D341Med (cell line): Measurements from ENCODE around the gene TSC22D3.

ENCODE experiments used
- DNase-seq: peaks from one replicate; pipeline ENCODE4 v3.0.0; 2012; ENCODE audit warnings: low spot score

Gene TSC22D3

GRCh38 chrX:107730991-107731766 is 44.4 kb downstream of the TSC22D3 start:
- DNase-seq = no peak

GRCh38 chrX:107730298-107730655 is 45.3 kb downstream of the TSC22D3 start:
- no peak for DNase-seq

DNA sequence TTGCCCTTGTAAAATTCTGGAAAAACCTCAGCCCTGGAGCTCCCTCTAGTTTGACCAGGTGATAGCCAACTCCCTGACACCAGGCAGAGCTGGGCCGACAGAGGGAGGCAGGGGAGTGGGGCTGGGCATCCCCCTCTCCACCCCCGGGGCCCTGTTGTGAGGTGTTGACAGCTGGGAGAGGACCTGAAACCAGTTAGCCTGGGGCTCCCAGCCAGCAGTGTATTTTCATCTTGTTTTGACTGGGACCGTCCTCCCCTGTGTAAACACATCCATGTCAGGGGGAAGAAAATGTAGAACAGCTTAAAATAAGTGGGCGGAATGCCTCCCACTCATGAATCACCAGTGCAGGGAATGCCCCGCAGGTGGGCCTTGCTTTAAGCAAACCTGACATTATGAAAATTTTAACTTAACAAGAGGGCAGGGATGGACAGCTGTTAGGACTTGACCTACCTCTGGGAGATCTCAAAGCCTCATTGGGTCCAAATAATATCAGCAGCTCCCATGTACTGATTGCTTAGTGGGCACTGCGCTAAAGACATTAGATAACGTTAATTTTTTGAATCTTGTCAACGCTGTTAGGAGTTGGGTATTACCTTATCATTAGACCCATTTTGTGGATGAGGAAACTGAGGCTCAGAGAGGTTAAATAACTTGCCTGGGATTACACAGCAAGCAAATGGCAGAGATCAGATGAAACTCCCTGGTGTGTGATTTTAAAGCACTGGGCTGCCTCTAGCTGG is 45.9 kb downstream of the TSC22D3 start:
- no peak for DNase-seq

- no peak for DNase-seq
These were observed 47.1 kb downstream of the TSC22D3 start for GRCh38 chrX:107728371-107729099.

DNA sequence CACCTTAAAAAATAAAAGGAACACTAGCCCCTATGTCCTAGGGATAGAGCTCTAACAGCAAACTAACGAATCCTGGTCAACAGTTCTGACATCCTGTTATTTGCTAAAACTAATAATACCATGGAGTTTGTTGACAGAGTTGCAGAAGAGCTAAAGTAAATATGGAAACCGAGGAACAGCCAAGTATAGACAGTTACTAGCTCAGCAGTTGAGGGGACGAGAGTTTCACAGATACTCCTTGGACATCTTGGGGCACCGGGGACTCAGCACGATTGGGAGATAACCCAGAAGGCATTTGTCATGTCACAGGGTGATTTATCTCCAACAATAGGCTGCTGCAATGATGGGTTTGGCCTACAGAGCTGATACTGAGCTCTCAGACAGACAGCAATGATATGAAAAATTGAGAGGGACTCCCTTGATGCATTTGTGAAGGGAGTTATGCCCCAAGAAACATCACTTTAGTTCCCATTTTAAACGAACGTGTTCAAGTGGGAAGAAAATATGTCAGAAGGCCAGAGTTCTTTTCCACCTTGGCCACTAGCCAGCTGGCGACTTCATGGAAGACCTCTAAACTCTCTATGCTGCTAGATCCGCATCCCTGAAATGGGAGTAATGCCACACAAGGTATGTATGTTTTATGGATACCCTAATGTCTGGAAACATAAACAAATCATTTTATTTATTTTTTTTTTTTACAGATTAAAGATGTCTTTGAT is 48.6 kb downstream of the TSC22D3 start:
- no peak for DNase-seq

DNA sequence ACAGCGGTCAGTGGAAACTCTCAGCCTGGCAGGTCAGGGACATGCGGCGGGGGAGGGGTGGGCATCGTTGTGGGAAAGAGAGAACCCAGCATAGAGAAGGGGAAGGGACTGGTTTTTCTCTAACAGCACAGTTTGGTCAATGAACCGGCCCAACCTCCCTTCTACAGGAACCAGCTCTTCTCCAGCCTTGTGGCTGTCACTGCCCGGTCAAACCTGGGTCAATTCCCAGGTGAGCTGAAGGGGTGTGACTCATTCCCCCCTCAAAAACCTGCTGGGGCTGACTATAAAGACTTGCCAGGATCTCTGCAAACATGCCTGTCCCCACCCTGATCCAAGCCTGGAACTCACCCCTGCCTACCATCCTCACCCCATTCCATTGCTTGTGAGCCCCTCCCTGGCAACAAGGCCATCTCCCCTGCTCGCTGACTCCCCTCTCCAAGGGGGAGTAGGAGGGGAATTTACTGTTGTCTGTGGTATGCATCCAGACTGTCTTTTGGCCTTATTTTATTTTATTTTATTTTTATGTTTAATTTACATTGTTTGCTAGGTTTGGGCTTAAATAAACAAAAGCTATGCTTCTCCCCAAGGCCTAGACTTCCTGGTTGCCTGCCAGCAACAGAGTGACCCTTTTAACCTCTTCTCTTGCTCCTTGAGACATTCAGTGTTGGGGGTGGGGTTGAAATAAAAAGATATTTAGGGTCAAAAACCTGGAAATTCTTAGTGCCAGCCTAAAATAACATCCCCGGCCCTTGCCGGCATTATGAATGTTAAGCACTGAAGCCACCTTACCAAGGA is 49.6 kb downstream of the TSC22D3 start:
- DNase-seq = no peak

DNA sequence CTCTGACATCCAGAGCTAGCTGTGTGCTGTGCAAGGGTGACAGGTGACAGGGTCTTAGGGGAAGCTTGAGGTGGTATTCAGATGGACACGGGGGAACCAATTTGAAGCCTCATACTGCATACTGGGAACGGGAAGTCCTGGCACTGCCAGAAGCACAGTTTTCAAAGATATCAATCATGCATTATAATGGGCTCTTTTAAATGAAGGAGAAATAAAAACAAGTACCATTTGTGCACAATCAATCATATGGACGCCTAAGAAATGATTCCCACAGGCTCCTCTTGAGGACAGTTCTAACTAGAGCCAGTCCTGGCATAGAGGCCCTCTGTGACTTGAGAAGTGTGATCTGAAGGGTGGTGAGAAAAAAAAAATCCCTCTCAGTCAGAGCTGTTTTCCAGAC is 50.9 kb downstream of the TSC22D3 start:
- no peak for DNase-seq

- DNase-seq = no peak
These were observed 52.1 kb downstream of the TSC22D3 start for GRCh38 chrX:107723511-107723910.

GRCh38 chrX:107721966-107722707 is 53.5 kb downstream of the TSC22D3 start:
- DNase-seq = no peak

- no peak for DNase-seq
These were observed 54.3 kb downstream of the TSC22D3 start for GRCh38 chrX:107721318-107721717.

- DNase-seq = peak; percentile 67
These were observed 57.4 kb downstream of the TSC22D3 start for GRCh38 chrX:107718156-107718621.

DNA sequence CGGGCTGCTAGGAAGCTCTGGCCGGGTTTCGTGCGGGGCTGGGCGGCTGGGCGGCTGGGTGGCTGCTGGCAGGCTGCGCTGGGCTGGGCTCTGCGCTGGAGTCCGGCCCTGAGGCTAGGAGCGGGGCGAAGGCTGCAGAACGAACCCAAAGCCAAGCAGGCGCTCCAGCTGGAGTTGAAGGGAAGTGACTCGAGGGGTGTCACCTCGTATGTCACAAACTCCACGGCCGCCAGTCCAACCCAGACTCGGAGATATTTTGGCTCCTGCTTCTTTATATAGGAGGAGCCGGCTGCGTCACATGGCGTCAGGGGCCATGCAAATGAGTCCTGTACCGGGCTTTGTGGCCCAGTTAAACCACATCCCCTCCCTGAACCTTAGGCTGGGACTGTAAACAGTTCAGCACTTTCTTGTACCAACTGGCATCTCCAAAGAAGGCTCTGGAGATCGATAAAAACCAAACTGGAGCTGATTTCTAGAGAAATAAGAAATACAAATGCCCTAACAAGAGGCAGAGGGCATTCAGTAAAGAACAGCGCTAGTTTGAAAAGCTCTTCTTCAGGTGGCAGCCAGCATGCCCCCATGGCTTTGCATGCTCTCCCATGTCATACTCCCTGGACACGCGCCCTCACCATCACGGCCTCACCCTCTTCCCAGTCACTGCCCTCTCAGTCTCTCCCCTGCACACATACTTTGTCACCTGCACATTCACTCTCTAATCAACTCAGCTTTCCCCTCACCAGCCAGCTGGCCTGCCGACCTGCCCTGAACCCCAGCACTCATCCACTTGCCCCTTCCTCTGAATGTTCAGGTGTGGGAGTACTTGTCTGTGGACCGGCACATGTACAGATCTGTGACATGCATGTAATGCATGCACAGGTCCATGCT is 58.5 kb downstream of the TSC22D3 start:
- no peak for DNase-seq

DNA sequence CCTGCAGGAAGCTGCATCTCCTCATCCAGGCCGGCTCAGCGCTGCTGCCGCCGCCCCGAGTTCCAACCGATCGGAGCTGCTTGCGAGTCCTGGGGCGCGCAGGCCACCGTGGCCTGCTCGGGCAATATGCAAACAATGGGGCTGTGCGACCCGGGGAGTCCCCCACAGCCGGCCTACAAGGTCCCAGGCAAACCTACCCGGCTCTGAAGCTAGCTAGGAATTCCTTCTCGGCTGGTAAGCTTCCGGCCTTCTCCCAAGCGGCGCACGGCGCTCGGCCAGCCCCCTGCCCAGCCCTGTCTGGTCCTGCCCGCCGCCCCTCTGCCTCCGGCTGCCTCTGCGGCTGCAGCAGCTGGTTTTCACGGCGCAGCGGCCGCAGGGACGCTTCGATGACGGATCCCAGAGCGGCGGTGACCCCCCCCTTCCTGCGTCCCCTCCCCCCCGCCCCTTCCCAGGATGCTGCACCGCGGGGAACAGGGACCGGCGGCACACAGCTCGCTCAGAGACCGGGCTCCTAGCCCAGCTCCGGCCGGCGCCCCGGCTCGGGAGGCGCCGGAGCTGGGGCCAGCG is 59.4 kb downstream of the TSC22D3 start:
- DNase-seq = no peak

GRCh38 chrX:107715331-107716117 is 60.1 kb downstream of the TSC22D3 start:
- no peak for DNase-seq

- DNase-seq = no peak
These were observed 61.2 kb downstream of the TSC22D3 start for GRCh38 chrX:107714206-107714891.

DNA sequence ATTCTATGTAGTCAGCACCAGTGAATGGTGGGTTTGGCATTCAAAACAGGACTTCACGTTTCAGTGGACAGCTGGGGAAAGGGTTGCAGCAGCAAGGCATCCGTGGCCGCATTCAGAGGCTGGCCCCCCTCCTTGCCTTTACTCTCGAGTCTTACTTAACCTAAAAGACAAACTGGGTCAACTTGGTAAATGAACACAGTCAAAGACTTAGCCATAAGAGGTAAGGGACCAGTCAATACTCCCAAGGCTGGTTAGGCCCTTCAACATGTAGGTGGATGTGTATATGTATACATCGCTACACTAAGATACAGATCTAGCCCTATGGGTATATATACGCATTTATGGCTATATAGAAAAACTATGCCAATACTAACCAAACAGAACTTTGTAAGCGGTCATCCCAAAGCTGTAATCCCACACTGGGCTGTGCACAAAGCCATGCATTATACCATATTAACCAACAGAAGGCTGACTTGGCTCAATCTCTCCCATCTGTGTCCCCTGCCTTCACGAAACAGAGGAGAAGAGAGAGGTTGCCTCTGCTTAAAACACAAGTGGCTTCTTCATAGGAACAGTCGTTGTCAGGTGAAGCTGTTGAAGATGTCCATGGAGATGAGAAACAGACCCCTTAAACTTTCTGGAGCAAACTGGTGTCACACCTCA is 61.9 kb downstream of the TSC22D3 start:
- DNase-seq = no peak

GRCh38 chrX:107713203-107713542 is 62.4 kb downstream of the TSC22D3 start:
- no peak for DNase-seq
